Measurements from ENCODE around the gene GPR26.

DNA sequence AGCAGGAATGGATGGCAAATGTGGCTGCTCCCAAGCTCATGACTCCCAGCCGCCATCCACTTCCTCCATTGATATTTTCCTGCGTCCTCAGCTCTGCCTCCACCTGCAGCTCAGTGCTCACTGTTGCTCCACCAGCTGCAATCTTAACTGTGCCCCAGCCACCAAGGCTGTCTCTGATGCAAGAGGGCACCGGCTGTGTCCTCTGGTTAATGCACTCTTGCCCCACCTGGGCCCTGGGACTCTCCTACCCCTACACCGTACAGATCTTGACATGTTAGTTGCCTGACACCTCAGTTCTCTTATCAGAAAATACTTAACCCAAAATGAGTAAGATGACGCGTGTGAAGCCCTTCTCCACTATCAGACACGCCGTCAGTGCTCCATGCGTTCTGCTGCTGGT, 45.5 kb upstream of the GPR26 start:
- TF ChIP-seq CTCF (IDR thresholded peaks at IDR 0.05; ENCODE audit: poor library complexity): no peak
- no peak for TF ChIP-seq EZH2 (IDR thresholded peaks at IDR 0.05; ENCODE audit: borderline replicate concordance)
- TF ChIP-seq EZH2phosphoT487 (IDR thresholded peaks at IDR 0.05; ENCODE audit: low read depth, severe bottlenecking, unreplicated experiment): no peak
